ENCODE results near the gene TMEM143. TPM values are rescaled to one million over a fixed set of nuclear protein-coding genes. Genes with fewer than 3 reads are reported as not detected.
"Not testable (repeated sequence)": the region's sequence is repeated elsewhere in the genome, so short reads cannot be mapped to it uniquely, and the experiment has no call there.

Gene TMEM143
- total and polyA plus RNA-seq, 5 donors from 2014 or later, result 1.9 to 9.3 (median 4.9) TPM

DNA sequence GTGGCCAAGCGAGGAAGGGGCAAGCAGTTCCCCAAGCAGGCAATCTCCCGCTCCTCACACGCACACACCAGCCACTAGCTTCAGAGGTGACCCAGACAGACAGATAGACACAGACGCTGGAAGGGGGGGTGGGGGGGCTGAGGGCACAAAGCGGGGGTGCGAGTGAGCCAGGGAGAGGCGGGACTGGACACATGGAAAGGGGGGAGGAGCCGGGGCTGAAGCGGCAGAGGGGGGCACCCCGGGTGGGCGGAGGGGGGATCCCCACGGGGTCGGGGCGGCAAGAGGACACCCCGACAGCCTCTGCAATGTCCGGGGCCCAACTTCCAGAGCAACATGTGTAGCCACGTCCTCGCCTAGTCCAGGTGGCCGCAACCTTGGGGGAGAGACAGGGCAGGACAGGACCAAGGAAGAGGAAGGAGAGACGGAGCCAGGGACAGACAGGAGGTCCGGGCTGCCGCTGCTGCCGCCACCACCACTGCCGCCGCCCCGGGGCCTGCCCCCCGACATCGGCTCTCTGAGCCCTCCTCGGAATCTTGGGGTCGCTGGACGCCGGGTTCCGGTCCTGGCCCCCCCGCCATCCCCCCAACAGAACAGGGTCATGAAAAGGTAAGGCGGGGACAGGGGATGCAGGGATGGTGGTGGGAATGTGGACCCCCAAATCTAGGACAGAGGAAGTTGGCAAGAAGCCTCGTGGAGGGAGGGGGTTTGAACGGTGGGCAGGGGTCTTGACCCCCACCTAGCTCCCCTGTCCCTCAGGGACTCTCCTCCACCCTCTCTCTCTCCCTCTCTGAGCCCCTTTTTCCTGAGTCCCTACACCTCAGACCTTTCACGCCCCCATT, 30.8 kb upstream of the TMEM143 start:
- Mint-ChIP-seq H3K27me3 (peaks cover 58% of the 10 kb centered on the region), H3K4me3 (peak overlapping the region; percentile 61 to 82 (median 73)), H3K27ac (peak overlapping the region in 1 of 3 donors; percentile 36), H3K9me3 (peaks cover 0 to 5% (median 0%) of the 10 kb centered on the region in 7 donors), H3K36me3 (no peaks in the 10 kb centered on the region), H3K4me1 (peaks cover 0 to 55% (median 20%) of the 10 kb centered on the region in 4 donors)
- H3K9me3 ChIP-seq (ENCODE audit: control insufficient read depth in 2 of 2, low read length in 2 of 2), result no peaks in the 10 kb centered on the region
- H3K27ac ChIP-seq (ENCODE audit: insufficient read depth, low read length, poor library complexity, severe bottlenecking), result no peak overlapping the region
- no peak overlapping the region for H3K4me3 ChIP-seq (ENCODE audit: low read depth, low read length)
- H3K27me3 ChIP-seq (ENCODE audit: control insufficient read depth, insufficient read depth, low read length), result peaks cover 5% of the 10 kb centered on the region
- DNase-seq (no peak), ATAC-seq (ENCODE audit: low read depth in 2 of 2) (no peak)
- H3K4me1 ChIP-seq (ENCODE audit: control insufficient read depth, insufficient read depth, low read length, poor library complexity, severe bottlenecking), result peaks cover 63% of the 10 kb centered on the region
- H3K36me3 ChIP-seq (ENCODE audit: control insufficient read depth, insufficient read depth, low read length), result no peaks in the 10 kb centered on the region

DNA sequence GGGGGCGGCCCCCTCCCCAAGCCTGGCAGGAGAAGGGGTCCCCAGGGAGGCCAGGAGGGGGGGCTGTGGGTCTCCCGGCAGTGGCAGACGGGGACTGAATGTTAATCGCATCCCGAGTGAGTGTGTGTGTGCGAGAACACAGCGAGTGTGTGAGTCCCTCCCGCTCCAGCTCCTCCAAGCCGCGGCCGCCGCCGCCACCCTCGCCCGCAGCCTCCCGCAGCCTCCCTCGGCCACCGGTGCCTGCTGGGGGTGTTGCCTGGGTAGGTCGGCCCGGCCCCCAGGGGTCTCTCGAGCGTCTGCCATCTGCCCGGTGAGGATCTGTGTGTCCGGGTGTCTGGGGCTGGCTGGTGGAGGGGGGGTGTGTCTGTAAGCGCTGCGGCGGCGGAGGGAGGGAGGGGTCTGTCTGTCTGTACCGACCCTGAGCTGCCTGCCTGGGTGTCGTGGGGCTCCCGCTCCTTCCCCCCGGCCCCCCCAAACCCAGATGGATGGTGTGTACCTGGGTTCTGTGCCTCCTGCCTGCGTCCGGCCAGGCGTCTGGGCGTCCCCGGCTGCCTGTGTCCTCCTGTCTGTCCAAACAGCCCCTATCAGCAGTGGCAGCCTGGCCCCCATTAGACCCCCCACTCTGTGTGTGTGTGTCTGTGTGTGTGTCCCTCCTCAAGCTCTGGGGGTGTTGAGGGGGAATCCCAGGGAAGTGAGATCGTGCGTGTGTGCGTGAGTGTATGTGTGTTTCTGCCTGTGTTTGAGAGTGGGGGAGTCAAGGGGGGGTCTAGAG, 30.0 kb upstream of the TMEM143 start, which contains the start of gene GRIN2D:
GRIN2D (plus strand) TSS at position 110 of the 772 bp plus-strand sequence. CDS start 4,725 bp downstream, outside the sequence.
- Histone ChIP-seq H3K36me3 (ENCODE audit: control insufficient read depth, insufficient read depth, low read length) (peaks cover 2% of the 10 kb centered on the region), H3K9me3 (ENCODE audit: control insufficient read depth in 2 of 2, low read length in 2 of 2) (no peaks in the 10 kb centered on the region), H3K4me3 (ENCODE audit: low read depth, low read length) (no peak within 1 kb of the TSS), H3K4me1 (ENCODE audit: control insufficient read depth, insufficient read depth, low read length, poor library complexity, severe bottlenecking) (peaks cover 62% of the 10 kb centered on the region), H3K27me3 (ENCODE audit: control insufficient read depth, insufficient read depth, low read length) (peaks cover 5% of the 10 kb centered on the region), H3K27ac (ENCODE audit: insufficient read depth, low read length, poor library complexity, severe bottlenecking) (no peak within 1 kb of the TSS)
- Mint-ChIP-seq H3K4me3 (peak within 1 kb of the TSS; percentile 66 to 91 (median 82)), H3K27me3 (peaks cover 51% of the 10 kb centered on the region), H3K9me3 (peaks cover 0 to 5% (median 0%) of the 10 kb centered on the region in 7 donors), H3K4me1 (peaks cover 0 to 49% (median 18%) of the 10 kb centered on the region in 4 donors), H3K36me3 (peaks cover 1% of the 10 kb centered on the region), H3K27ac (peak within 1 kb of the TSS in 2 of 3 donors; percentile 69 to 76)
- DNase-seq, result peak in 2 of 3 donors; percentile 21 to 22
- ATAC-seq (ENCODE audit: low read depth in 2 of 2), result no peak

DNA sequence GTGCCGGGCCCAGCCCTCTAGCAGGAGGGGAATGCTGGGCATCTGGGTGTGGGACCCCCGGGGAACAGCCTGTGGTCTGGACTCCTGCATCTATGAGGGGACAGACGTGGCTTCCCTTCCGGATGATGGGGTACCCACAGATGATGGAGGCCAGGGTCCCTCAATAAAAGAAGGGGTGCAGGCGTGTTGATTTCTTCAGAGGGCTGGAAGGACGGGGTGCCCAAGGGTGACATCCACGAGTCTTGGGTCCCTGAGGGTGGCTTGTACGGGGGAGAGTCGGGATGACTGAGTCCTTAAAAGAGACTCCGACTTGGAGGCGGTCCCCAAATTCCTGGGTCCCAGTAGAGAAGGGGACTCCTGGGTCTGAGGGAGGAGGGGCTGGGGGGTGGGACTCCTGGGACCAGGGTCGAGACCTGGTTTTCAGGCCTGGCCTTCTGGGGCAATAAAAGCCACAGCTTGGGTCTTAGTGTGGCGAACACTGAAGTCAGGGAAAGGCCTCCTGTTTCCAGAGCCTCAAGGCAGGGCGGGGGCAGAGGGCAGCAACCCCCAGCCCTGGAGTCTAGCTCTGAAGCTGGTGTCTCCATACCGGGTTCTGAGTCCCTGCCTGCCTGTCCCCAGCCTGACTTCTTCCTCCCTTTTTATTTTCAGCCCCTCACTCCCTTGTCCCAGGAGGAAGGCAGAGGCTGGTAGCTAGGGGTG, 29.3 kb upstream of the TMEM143 start:
- Mint-ChIP-seq H3K4me1 (peaks cover 2 to 53% (median 21%) of the 10 kb centered on the region in 4 donors), H3K4me3 (peak overlapping the region in 3 of 4 donors; percentile 50 to 81 (median 71)), H3K36me3 (peaks cover 7% of the 10 kb centered on the region), H3K27me3 (peaks cover 51% of the 10 kb centered on the region), H3K27ac (peak overlapping the region in 1 of 3 donors; percentile 69), H3K9me3 (peaks cover 0 to 5% (median 0%) of the 10 kb centered on the region in 7 donors)
- H3K4me1 ChIP-seq (ENCODE audit: control insufficient read depth, insufficient read depth, low read length, poor library complexity, severe bottlenecking), result peaks cover 56% of the 10 kb centered on the region
- ATAC-seq (ENCODE audit: low read depth in 2 of 2) (no peak), DNase-seq (no peak)
- H3K4me3 ChIP-seq (ENCODE audit: low read depth, low read length), result no peak overlapping the region
- no peaks in the 10 kb centered on the region for H3K9me3 ChIP-seq (ENCODE audit: control insufficient read depth in 2 of 2, low read length in 2 of 2)
- peaks cover 5% of the 10 kb centered on the region for H3K27me3 ChIP-seq (ENCODE audit: control insufficient read depth, insufficient read depth, low read length)
- H3K36me3 ChIP-seq (ENCODE audit: control insufficient read depth, insufficient read depth, low read length), result peaks cover 4% of the 10 kb centered on the region
- no peak overlapping the region for H3K27ac ChIP-seq (ENCODE audit: insufficient read depth, low read length, poor library complexity, severe bottlenecking)

DNA sequence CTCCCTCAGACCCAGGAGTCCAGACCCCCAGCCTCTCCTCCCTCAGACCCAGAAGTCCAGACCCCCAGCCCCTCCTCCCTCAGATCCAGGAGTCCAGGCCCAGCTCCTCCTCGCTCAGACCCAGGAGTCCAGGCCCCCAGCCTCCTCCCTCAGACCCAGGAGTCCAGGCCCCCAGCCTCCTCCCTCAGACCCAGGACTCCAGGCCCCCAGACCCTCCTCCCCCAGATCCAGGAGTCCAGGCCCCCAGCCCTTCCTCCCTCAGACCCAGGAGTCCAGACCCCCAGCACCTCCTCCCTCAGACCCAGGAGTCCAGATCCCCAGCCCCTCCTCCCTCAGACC, 28.2 kb upstream of the TMEM143 start:
- not testable (repeated sequence) for ATAC-seq (ENCODE audit: low read depth in 2 of 2); H3K9me3 ChIP-seq (ENCODE audit: control insufficient read depth in 2 of 2, low read length in 2 of 2); H3K4me3 ChIP-seq (ENCODE audit: low read depth, low read length); H3K27me3 ChIP-seq (ENCODE audit: control insufficient read depth, insufficient read depth, low read length); DNase-seq; H3K27ac ChIP-seq (ENCODE audit: insufficient read depth, low read length, poor library complexity, severe bottlenecking); H3K9me3 Mint-ChIP-seq
- Histone ChIP-seq H3K4me1 (ENCODE audit: control insufficient read depth, insufficient read depth, low read length, poor library complexity, severe bottlenecking) (peaks cover 47% of the 10 kb centered on the region), H3K36me3 (ENCODE audit: control insufficient read depth, insufficient read depth, low read length) (peaks cover 13% of the 10 kb centered on the region)
- H3K27me3 Mint-ChIP-seq, result peaks cover 44% of the 10 kb centered on the region
- H3K4me3 Mint-ChIP-seq, result peak overlapping the region in 3 of 4 donors; percentile 85 to 96 (median 89)
- peaks cover 5 to 47% (median 17%) of the 10 kb centered on the region in 4 donors for H3K4me1 Mint-ChIP-seq
- H3K36me3 Mint-ChIP-seq, result peaks cover 15% of the 10 kb centered on the region
- H3K27ac Mint-ChIP-seq, result peak overlapping the region in 1 of 3 donors; percentile 89

DNA sequence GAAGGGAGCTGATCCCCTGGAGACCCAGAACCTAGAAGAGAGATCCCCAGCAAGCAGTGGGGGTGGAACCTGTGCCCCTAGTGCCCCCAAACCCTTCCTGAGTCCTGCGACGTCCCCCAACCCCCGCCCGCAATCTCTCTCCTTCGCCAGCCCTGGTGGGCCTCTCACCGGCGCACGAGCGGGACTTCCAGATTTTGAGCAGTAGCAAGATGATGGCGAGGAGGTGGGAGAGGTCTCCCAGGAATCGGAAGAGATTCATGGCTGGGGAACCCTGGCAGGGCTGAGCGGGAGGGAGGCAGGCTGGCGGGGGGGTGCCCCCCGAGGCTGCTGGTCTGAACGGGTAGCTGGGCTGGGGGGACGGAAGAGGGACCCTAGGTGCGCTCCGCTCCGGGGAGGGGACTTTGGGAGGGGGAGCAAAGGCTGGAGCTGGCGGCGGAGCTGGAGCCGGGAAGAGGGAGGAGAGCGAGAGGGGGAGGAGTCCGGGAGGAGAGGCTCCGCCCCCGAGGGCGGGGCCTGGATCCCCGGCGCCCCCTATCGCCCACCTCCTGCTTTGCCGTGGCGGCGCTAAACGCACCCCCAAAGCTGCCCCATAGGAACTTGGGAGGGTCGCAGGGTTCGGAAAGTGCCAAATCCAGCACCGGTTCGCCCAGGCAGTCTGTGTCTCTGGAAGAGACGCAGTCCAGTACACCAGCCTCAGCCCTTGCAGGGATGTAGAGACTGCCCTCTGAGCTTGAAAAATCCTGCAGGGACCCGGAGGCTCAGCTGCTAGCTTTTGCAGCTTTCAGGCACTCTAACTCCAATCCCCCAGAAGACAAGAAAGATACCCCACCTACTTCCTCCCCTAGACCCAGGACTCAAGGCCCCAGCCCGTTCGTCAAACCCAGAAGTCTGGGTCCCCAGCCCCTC, 27.6 kb upstream of the TMEM143 start, which contains the start of gene KDELR1:
KDELR1 (minus strand) TSS at position 452 of the 906 bp plus-strand sequence; CDS start at position 259, 193 bp downstream.
- peaks cover 41% of the 10 kb centered on the region for H3K27me3 Mint-ChIP-seq
- H3K4me3 Mint-ChIP-seq, result peak within 1 kb of the TSS; percentile 85 to 96 (median 92)
- Histone ChIP-seq H3K27me3 (ENCODE audit: control insufficient read depth, insufficient read depth, low read length) (peaks cover 5% of the 10 kb centered on the region), H3K4me1 (ENCODE audit: control insufficient read depth, insufficient read depth, low read length, poor library complexity, severe bottlenecking) (peaks cover 47% of the 10 kb centered on the region), H3K27ac (ENCODE audit: insufficient read depth, low read length, poor library complexity, severe bottlenecking) (peak within 1 kb of the TSS; percentile 80), H3K9me3 (ENCODE audit: control insufficient read depth in 2 of 2, low read length in 2 of 2) (no peaks in the 10 kb centered on the region), H3K36me3 (ENCODE audit: control insufficient read depth, insufficient read depth, low read length) (peaks cover 18% of the 10 kb centered on the region), H3K4me3 (ENCODE audit: low read depth, low read length) (peak within 1 kb of the TSS; percentile 70)
- peak; percentile 77 to 80 for ATAC-seq (ENCODE audit: low read depth in 2 of 2)
- peaks cover 5 to 46% (median 17%) of the 10 kb centered on the region in 4 donors for H3K4me1 Mint-ChIP-seq
- peak; percentile 64 to 68 (median 67) for DNase-seq
- H3K27ac Mint-ChIP-seq, result peak within 1 kb of the TSS; percentile 87 to 94 (median 89)
- peaks cover 0 to 3% (median 0%) of the 10 kb centered on the region in 7 donors for H3K9me3 Mint-ChIP-seq
- peaks cover 16% of the 10 kb centered on the region for H3K36me3 Mint-ChIP-seq

DNA sequence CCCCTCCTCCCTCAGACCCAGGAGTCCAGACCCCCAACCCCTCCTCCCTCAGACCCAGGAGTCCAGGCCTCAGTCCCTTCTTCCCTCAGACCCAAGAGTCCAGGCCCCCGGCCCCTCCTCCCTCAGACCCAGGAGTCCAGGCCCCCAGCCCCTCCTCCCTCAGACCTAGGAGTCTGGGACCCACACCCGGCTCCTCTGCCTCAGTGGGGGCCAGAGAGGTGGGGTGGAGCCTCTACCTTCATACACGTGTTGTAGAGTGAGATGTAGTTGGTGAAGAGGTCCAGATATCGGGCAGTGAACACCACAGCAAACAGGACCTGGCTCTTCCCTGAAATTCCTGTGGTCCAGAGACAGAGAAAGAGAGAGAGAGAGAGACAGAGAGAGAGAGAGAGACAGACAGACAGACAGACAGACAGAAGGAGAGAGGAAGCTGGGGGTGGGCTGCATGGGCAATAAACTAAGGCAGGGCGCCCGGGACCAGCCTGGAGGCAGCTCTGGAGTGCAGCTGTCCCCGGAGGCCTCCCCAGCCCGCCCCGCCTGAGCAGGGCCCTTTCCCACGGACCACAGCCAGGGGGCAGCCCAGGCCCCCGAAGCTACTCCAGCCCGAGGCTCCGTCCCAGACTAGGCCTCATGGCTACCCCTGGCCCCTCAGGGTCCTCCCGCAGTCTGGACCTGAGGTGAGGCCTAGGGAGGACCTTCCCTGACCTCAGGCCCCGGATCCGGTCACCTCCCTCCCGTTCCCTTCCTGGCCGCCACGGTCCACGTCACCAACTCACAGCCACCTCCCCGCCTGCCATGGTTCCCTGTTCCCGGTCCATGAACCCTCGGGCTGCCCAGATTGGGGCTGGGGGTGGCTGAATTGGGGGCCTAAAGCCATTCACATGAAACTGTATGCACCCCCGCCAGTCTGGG, 26.7 kb upstream of the TMEM143 start:
- peak overlapping the region; percentile 70 for H3K4me3 ChIP-seq (ENCODE audit: low read depth, low read length)
- H3K27ac ChIP-seq (ENCODE audit: insufficient read depth, low read length, poor library complexity, severe bottlenecking), result peak overlapping the region; percentile 80
- H3K4me1 ChIP-seq (ENCODE audit: control insufficient read depth, insufficient read depth, low read length, poor library complexity, severe bottlenecking), result peaks cover 41% of the 10 kb centered on the region
- peaks cover 25% of the 10 kb centered on the region for H3K36me3 ChIP-seq (ENCODE audit: control insufficient read depth, insufficient read depth, low read length)
- Mint-ChIP-seq H3K4me3 (peak overlapping the region; percentile 85 to 96 (median 92)), H3K27ac (peak overlapping the region; percentile 87 to 94 (median 89)), H3K4me1 (peaks cover 5 to 41% (median 15%) of the 10 kb centered on the region in 4 donors), H3K27me3 (peaks cover 32% of the 10 kb centered on the region), H3K9me3 (peaks cover 0 to 3% (median 0%) of the 10 kb centered on the region in 7 donors), H3K36me3 (peaks cover 19% of the 10 kb centered on the region)
- ATAC-seq (ENCODE audit: low read depth in 2 of 2) (peak; percentile 65 to 70), DNase-seq (peak; percentile 39 to 76 (median 57))
- H3K9me3 ChIP-seq (ENCODE audit: control insufficient read depth in 2 of 2, low read length in 2 of 2), result no peaks in the 10 kb centered on the region
- peaks cover 5% of the 10 kb centered on the region for H3K27me3 ChIP-seq (ENCODE audit: control insufficient read depth, insufficient read depth, low read length)

Measured in CD4-positive, CD25-positive, alpha-beta regulatory T cell (primary cell).